HG02642 (cell line): ENCODE measurements around the gene NFKBIZ.
"Not testable (repeated sequence)": the region's sequence is repeated elsewhere in the genome, so short reads cannot be mapped to it uniquely, and the experiment has no call there.

Source experiments
- ATAC-seq: cut with Tn5 transposase; IDR thresholded peaks from one replicate; pipeline ENCODE4 v1.9.1; 2021; ENCODE audit warnings: mild to moderate bottlenecking; ENCODE audit not compliant: unreplicated experiment, poor library complexity

NFKBIZ gene

GRCh38 chr3:101903451-101903871 lies 54.1 kb downstream of the NFKBIZ start:
- no peak for ATAC-seq

GRCh38 chr3:101905573-101905972 lies 56.3 kb downstream of the NFKBIZ start:
- ATAC-seq, result not testable (repeated sequence)
